AG04449 (cell line): Measurements from ENCODE around the gene ALOX15.

Experiments used
- CTCF ChIA-PET: fragments of 350-600 bp; formaldehyde crosslinking; extraction: SDS; loops from one replicate; lab custom pipeline; 2021; ENCODE audit warnings: antibody characterized with exemption; lab: Yijun Ruan, JAX
- POLR2A ChIA-PET: fragments of 400-600, 350-600 bp; formaldehyde crosslinking; extraction: SDS; loops from one replicate; lab custom pipeline; 2020; ENCODE audit warnings: antibody characterized with exemption, inconsistent platforms; lab: Yijun Ruan, JAX
- DNase-seq: peaks from one replicate; pipeline ENCODE4 v3.0.0-alpha.2; 2010; ENCODE audit warnings: low read depth, low spot score
- H3K4me3 ChIP-seq: 2 replicates; pipeline ENCODE4 v1.5.1; 2011; ENCODE audit warnings: low read depth, mild to moderate bottlenecking, control low read depth, low read length
- TF ChIP-seq, protein P1 (sequence below): IDR thresholded peaks from one replicate; pipeline ENCODE4 v1.5.1; 2011; ENCODE audit warnings: mild to moderate bottlenecking, moderate library complexity, low read length, control low read depth, inconsistent platforms; ENCODE audit not compliant: insufficient read depth; ENCODE audit errors: missing control alignments

The ALOX15 gene

GRCh38 chr17:4594931-4595684, 46.4 kb downstream of the ALOX15 start:
- POLR2A ChIA-PET, result no interaction called here

GRCh38 chr17:4594406-4594805, 47.1 kb downstream of the ALOX15 start:
- POLR2A ChIA-PET, result no interaction called here
- TF ChIP-seq, protein P1, sequence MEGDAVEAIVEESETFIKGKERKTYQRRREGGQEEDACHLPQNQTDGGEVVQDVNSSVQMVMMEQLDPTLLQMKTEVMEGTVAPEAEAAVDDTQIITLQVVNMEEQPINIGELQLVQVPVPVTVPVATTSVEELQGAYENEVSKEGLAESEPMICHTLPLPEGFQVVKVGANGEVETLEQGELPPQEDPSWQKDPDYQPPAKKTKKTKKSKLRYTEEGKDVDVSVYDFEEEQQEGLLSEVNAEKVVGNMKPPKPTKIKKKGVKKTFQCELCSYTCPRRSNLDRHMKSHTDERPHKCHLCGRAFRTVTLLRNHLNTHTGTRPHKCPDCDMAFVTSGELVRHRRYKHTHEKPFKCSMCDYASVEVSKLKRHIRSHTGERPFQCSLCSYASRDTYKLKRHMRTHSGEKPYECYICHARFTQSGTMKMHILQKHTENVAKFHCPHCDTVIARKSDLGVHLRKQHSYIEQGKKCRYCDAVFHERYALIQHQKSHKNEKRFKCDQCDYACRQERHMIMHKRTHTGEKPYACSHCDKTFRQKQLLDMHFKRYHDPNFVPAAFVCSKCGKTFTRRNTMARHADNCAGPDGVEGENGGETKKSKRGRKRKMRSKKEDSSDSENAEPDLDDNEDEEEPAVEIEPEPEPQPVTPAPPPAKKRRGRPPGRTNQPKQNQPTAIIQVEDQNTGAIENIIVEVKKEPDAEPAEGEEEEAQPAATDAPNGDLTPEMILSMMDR, result no peak
- H3K4me3 ChIP-seq, result no peak overlapping the region
- CTCF ChIA-PET, result interaction anchor here (2.6 kb wide), 1 partner anchor 28 kb away, joined by 20 read pairs; no protein-coding TSS in a partner anchor
- DNase-seq, result no peak

More at GRCh38 chr17:4594931-4595684, 46.4 kb downstream of the ALOX15 start:
- no peak for DNase-seq
- TF ChIP-seq, protein P1, result peak; percentile 39
- no peak overlapping the region for H3K4me3 ChIP-seq
- CTCF ChIA-PET, result interaction anchor here (0.7 to 2.6 kb wide), 4 partner anchors 9 to 77 kb away, joined by 3 to 20 read pairs (median 3); no protein-coding TSS in a partner anchor

- H3K4me3 ChIP-seq, result no peak overlapping the region
- DNase-seq, result no peak
- TF ChIP-seq, protein P1, result no peak
- CTCF ChIA-PET, result interaction anchor here (2.6 kb wide), 1 partner anchor 26 kb away, joined by 20 read pairs; no protein-coding TSS in a partner anchor
- POLR2A ChIA-PET, result no interaction called here
Measured at GRCh38 chr17:4593021-4593421, 48.5 kb downstream of the ALOX15 start.

DNA sequence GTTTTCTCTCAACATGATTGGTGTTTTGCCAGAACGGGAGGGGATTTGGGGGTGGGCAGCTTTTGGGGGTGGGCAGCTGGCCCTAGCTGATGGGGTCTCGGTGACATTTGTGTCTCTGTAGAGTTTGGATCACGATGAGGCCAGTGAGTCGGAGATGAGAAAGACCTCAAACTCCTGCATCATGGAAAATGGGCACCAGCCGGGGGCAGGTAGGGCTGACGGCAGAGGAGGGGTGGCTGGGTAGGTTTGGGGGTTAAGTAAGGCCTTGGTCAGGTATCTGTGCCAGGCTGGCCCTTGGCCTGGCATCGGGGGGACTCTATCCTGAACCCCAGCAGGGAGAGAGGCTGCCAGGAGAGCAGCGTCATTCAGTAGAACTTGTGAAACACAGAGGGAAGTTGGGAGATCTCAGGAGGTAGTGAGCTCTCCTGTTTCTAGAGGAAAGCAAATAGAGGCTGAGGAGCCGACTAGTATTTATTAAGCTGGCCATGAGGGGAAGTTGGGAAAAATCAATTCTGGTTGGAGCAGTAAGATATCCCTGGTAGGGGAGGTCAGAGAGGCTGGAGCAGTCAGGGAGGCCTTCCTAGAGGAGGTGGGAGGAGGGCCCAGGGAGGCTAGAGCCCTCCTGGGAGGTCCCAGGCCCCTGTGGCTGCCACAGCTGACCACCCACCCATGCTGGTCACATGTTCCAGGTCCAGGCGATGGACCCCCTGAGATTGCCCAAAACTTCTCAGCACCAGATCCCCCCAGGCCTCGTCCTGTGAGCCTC, 49.1 kb downstream of the ALOX15 start:
- ChIA-PET POLR2A (no interaction called here), CTCF (no interaction called here)
- TF ChIP-seq, protein P1, result no peak
- H3K4me3 ChIP-seq, result no peak overlapping the region
- no peak for DNase-seq

- no peak for DNase-seq
- no peak overlapping the region for H3K4me3 ChIP-seq
- CTCF ChIA-PET, result interaction anchor here (1.0 to 1.5 kb wide), 2 partner anchors 24 to 34 kb away, joined by 3 to 7 read pairs; no protein-coding TSS in a partner anchor
- TF ChIP-seq, protein P1, result no peak
- POLR2A ChIA-PET, result no interaction called here
Measured at GRCh38 chr17:4591529-4591928, 49.9 kb downstream of the ALOX15 start.
